Gastrocnemius medialis (tissue), 4 donors: Measurements from ENCODE around the gene ZNF488. TPM values are rescaled to one million over a fixed set of nuclear protein-coding genes. Genes with fewer than 3 reads are reported as not detected.

Experiments used
- ATAC-seq, 2 donors: fragments of 150-250 bp; one replicate each; pipeline ENCODE4 v1.9.1; 2016
- DNase-seq, 2 donors: peaks; one replicate each; pipeline ENCODE4 v3.0.0-alpha.2; 2019
- H3K27ac ChIP-seq, 4 donors: fragments of 200-600 bp; sonication (generic); 1 replicate in 1 of 4; 2 replicates in 3 of 4; pipeline ENCODE4 v1.5.1; 2016 to 2018; ENCODE audit warnings: mild to moderate bottlenecking in 2 of 4, moderate library complexity in 1 of 4
- H3K27me3 ChIP-seq, 3 donors: fragments of 200-600 bp; sonication (generic) in 2 of 3; 1 replicate in 1 of 3; 2 replicates in 2 of 3; pipeline versions ENCODE4 v1.5.1 to v1.6.0; 2016 to 2019; ENCODE audit warnings: mild to moderate bottlenecking in 1 of 3, moderate library complexity in 1 of 3
- H3K36me3 ChIP-seq, 2 donors: fragments of 200-600 bp; sonication (generic) in 1 of 2; one replicate each; pipeline ENCODE4 v1.5.1; 2017 to 2018
- H3K4me1 ChIP-seq, 2 donors: fragments of 200-600 bp; sonication (generic) in 1 of 2; one replicate each; pipeline ENCODE4 v1.5.1; 2016 to 2017; ENCODE audit warnings: mild to moderate bottlenecking in 2 of 2
- H3K4me3 ChIP-seq, 4 donors: fragments of 200-600 bp; sonication (generic) in 3 of 4; 1 replicate in 1 of 4; 2 replicates in 3 of 4; pipeline ENCODE4 v1.5.1; 2016 to 2019; ENCODE audit warnings: mild to moderate bottlenecking in 2 of 4
- H3K9me3 ChIP-seq, 3 donors: fragments of 200-600 bp; sonication (generic) in 2 of 3; 1 replicate in 1 of 3; 2 replicates in 2 of 3; pipeline ENCODE4 v1.5.1; 2016 to 2019
- CTCF ChIP-seq, 5 experiments: fragments of 450-650 bp in 3 of 5; fragments of 200-600 bp in 2 of 5; sonication (generic) in 2 of 5; IDR thresholded peaks in 4 of 5; conservative IDR thresholded peaks in 1 of 5; 1 replicate in 4 of 5; 2 replicates in 1 of 5; pipeline ENCODE4 v1.5.1; 2016 to 2019; ENCODE audit warnings: antibody characterized with exemption in 5 of 5, mild to moderate bottlenecking in 3 of 5, moderate library complexity in 3 of 5
- POLR2A ChIP-seq, 2 donors: fragments of 450-650 bp; IDR thresholded peaks; one replicate each; pipeline ENCODE4 v1.6.1; 2017; ENCODE audit warnings: antibody characterized with exemption in 2 of 2, mild to moderate bottlenecking in 2 of 2, moderate library complexity in 2 of 2
- in situ Hi-C, 4 donors: fragments of 200-750 bp; cut with MboI; loops; one replicate each; pipeline versions ENCODE4 v1.15.0 to v1.8.0; 2017; ENCODE audit warnings: low sequenced_read_pairs in 4 of 4
- intact Hi-C: fragments of 100-400 bp; cut with DNase I; formaldehyde crosslinking; loops from one replicate; pipeline ENCODE4 v1.15.1; 2023; ENCODE audit warnings: low total_unique reads
- total RNA-seq, 4 donors: library from RNA; depleted of rRNA; stranded (reverse); fragments of >200 nt; gene quantifications; one replicate each; pipeline versions ENCODE4 v1.1.0 to v1.2.3, GENCODE V29; 2016

The ZNF488 gene
- total RNA-seq, 4 donors from 2014 or later, result not detected

GRCh38 chr10:47357911-47358310 lies 26.2 kb downstream of the ZNF488 start:
- DNase-seq, result no peak
- Histone ChIP-seq H3K9me3 (no peaks in the 10 kb centered on the region), H3K4me1 (peaks cover 0 to 11% of the 10 kb centered on the region in 2 donors), H3K36me3 (no peaks in the 10 kb centered on the region), H3K4me3 (no peak overlapping the region), H3K27me3 (no peaks in the 10 kb centered on the region), H3K27ac (no peak overlapping the region)
- TF ChIP-seq POLR2A (IDR thresholded peaks at IDR 0.05) (no peak), CTCF (IDR thresholded peaks at IDR 0.05 in 4 of 5, conservative IDR thresholded peaks at IDR 0.05 in 1 of 5) (no peak)
- in situ Hi-C loops (no loop called here), intact Hi-C loops (no loop called here)
- no peak for ATAC-seq

- intact Hi-C loops, result no loop called here
- TF ChIP-seq POLR2A (IDR thresholded peaks at IDR 0.05), result no peak
- no peak for TF ChIP-seq CTCF (IDR thresholded peaks at IDR 0.05 in 4 of 5, conservative IDR thresholded peaks at IDR 0.05 in 1 of 5)
- no peak overlapping the region for H3K4me3 ChIP-seq
- DNase-seq, result no peak
- no peaks in the 10 kb centered on the region for H3K27me3 ChIP-seq
- H3K27ac ChIP-seq, result no peak overlapping the region
- no peaks in the 10 kb centered on the region for H3K9me3 ChIP-seq
- peaks cover 0 to 11% of the 10 kb centered on the region in 2 donors for H3K4me1 ChIP-seq
- no peak for ATAC-seq
- in situ Hi-C loops, result no loop called here
- no peaks in the 10 kb centered on the region for H3K36me3 ChIP-seq
These were observed 26.9 kb downstream of the ZNF488 start for GRCh38 chr10:47357131-47357582.

- intact Hi-C loops, result no loop called here
- no peaks in the 10 kb centered on the region for H3K9me3 ChIP-seq
- ATAC-seq, result no peak
- H3K4me3 ChIP-seq, result no peak overlapping the region
- H3K27me3 ChIP-seq, result no peaks in the 10 kb centered on the region
- TF ChIP-seq CTCF (IDR thresholded peaks at IDR 0.05 in 4 of 5, conservative IDR thresholded peaks at IDR 0.05 in 1 of 5) (no peak), POLR2A (IDR thresholded peaks at IDR 0.05) (no peak)
- H3K4me1 ChIP-seq, result peaks cover 0 to 11% of the 10 kb centered on the region in 2 donors
- H3K36me3 ChIP-seq, result no peaks in the 10 kb centered on the region
- H3K27ac ChIP-seq, result no peak overlapping the region
- in situ Hi-C loops, result no loop called here
- DNase-seq, result no peak
These were observed 27.4 kb downstream of the ZNF488 start for GRCh38 chr10:47356708-47357107.

- Histone ChIP-seq H3K4me1 (no peaks in the 10 kb centered on the region), H3K9me3 (no peaks in the 10 kb centered on the region), H3K27ac (no peak overlapping the region), H3K4me3 (no peak overlapping the region), H3K27me3 (no peaks in the 10 kb centered on the region), H3K36me3 (no peaks in the 10 kb centered on the region)
- TF ChIP-seq POLR2A (IDR thresholded peaks at IDR 0.05), result no peak
- in situ Hi-C loops, result no loop called here
- ATAC-seq (no peak), DNase-seq (no peak)
- intact Hi-C loops, result no loop called here
These were observed 29.2 kb downstream of the ZNF488 start for GRCh38 chr10:47354900-47355299.

- intact Hi-C loops, result no loop called here
- no peak for ATAC-seq
- TF ChIP-seq POLR2A (IDR thresholded peaks at IDR 0.05), result no peak
- no peak for TF ChIP-seq CTCF (IDR thresholded peaks at IDR 0.05 in 4 of 5, conservative IDR thresholded peaks at IDR 0.05 in 1 of 5)
These were observed 29.9 kb downstream of the ZNF488 start for GRCh38 chr10:47354165-47354564.

More at GRCh38 chr10:47354165-47354564, 29.9 kb downstream of the ZNF488 start:
- no peak for DNase-seq
- Histone ChIP-seq H3K27me3 (no peaks in the 10 kb centered on the region), H3K4me1 (no peaks in the 10 kb centered on the region), H3K27ac (no peak overlapping the region), H3K36me3 (no peaks in the 10 kb centered on the region), H3K9me3 (no peaks in the 10 kb centered on the region), H3K4me3 (no peak overlapping the region)
- in situ Hi-C loops, result no loop called here
